Dedifferentiated amniotic fluid mesenchymal stem cell (primary cell): Measurements from ENCODE around the gene PPEF1.

ENCODE experiments used
- DNase-seq: peaks from one replicate; pipeline ENCODE4 v3.0.0-alpha.2; 2016; ENCODE audit errors: extremely low spot score

Gene PPEF1

DNA sequence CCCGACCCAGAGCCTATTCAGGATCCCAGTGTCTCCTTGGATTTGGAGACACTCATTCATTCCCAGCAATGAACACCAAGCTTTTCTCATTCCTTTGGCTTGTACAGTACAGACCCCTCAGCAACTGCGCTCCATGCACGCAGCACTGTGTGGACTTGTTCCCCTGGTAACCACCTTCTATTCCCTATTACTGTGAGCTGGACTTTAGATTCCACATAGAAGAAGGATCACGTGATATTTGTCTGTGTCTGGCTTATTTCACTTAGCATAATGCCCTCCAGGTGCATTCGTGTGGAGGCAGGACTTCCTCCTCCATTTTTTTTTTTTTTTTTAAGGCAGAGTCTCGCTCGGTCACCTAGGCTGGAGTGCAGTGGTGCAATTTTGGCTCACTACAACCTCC lies 170.0 kb downstream of the PPEF1 start:
- no peak for DNase-seq
